Stimulated activated CD4-positive, alpha-beta T cell treated with anti-CD3 and anti-CD28 coated beads, Interleukin-1b, Interleukin-23, amount 100 ng/mL, for 4 hours (primary cell): Measurements from ENCODE around the gene TMEM132D.

Source experiments
- DNase-seq, 2 donors: peaks; one replicate each; pipeline ENCODE4 v3.0.0-alpha.2; 2020; ENCODE audit warnings: low read depth in 2 of 2

TMEM132D gene

GRCh38 chr12:129826273-129826672, 77.6 kb downstream of the TMEM132D start:
- DNase-seq = no peak

- DNase-seq = no peak
Observed at GRCh38 chr12:129825316-129825715, 78.5 kb downstream of the TMEM132D start.

GRCh38 chr12:129821964-129822363, 81.9 kb downstream of the TMEM132D start:
- no peak for DNase-seq

- DNase-seq = no peak
Observed at GRCh38 chr12:129819391-129819790, 84.4 kb downstream of the TMEM132D start.

GRCh38 chr12:129815846-129816245, 88.0 kb downstream of the TMEM132D start:
- no peak for DNase-seq

- no peak for DNase-seq
Observed at GRCh38 chr12:129811963-129812362, 91.9 kb downstream of the TMEM132D start.

- no peak for DNase-seq
Observed at GRCh38 chr12:129807136-129807535, 96.7 kb downstream of the TMEM132D start.

GRCh38 chr12:129791396-129791795, 112.4 kb downstream of the TMEM132D start:
- DNase-seq = no peak

- DNase-seq = no peak
Observed at GRCh38 chr12:129790930-129791329, 112.9 kb downstream of the TMEM132D start.

GRCh38 chr12:129790331-129790730, 113.5 kb downstream of the TMEM132D start:
- no peak for DNase-seq

GRCh38 chr12:129789921-129790320, 113.9 kb downstream of the TMEM132D start:
- no peak for DNase-seq

GRCh38 chr12:129788506-129789084, 115.2 kb downstream of the TMEM132D start:
- no peak for DNase-seq

- DNase-seq = no peak
Observed at GRCh38 chr12:129779989-129780388, 123.8 kb downstream of the TMEM132D start.

GRCh38 chr12:129779033-129779432, 124.8 kb downstream of the TMEM132D start:
- DNase-seq = no peak

- no peak for DNase-seq
Observed at GRCh38 chr12:129776977-129777667, 126.7 kb downstream of the TMEM132D start.

GRCh38 chr12:129772501-129773493, 131.0 kb downstream of the TMEM132D start:
- DNase-seq = no peak

GRCh38 chr12:129771238-129771637, 132.6 kb downstream of the TMEM132D start:
- DNase-seq = no peak

- DNase-seq = no peak
Observed at GRCh38 chr12:129765719-129766118, 138.1 kb downstream of the TMEM132D start.

GRCh38 chr12:129762436-129762835, 141.4 kb downstream of the TMEM132D start:
- DNase-seq = no peak

GRCh38 chr12:129753586-129753985, 150.2 kb downstream of the TMEM132D start:
- DNase-seq = no peak

GRCh38 chr12:129750421-129750820, 153.4 kb downstream of the TMEM132D start:
- no peak for DNase-seq

GRCh38 chr12:129746318-129746717, 157.5 kb downstream of the TMEM132D start:
- no peak for DNase-seq
